Measurements from ENCODE around the gene FBXO3.
"Not testable (repeated sequence)": the region's sequence is repeated elsewhere in the genome, so short reads cannot be mapped to it uniquely, and the experiment has no call there.

FBXO3 gene, protein sequence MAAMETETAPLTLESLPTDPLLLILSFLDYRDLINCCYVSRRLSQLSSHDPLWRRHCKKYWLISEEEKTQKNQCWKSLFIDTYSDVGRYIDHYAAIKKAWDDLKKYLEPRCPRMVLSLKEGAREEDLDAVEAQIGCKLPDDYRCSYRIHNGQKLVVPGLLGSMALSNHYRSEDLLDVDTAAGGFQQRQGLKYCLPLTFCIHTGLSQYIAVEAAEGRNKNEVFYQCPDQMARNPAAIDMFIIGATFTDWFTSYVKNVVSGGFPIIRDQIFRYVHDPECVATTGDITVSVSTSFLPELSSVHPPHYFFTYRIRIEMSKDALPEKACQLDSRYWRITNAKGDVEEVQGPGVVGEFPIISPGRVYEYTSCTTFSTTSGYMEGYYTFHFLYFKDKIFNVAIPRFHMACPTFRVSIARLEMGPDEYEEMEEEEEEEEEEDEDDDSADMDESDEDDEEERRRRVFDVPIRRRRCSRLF

DNA sequence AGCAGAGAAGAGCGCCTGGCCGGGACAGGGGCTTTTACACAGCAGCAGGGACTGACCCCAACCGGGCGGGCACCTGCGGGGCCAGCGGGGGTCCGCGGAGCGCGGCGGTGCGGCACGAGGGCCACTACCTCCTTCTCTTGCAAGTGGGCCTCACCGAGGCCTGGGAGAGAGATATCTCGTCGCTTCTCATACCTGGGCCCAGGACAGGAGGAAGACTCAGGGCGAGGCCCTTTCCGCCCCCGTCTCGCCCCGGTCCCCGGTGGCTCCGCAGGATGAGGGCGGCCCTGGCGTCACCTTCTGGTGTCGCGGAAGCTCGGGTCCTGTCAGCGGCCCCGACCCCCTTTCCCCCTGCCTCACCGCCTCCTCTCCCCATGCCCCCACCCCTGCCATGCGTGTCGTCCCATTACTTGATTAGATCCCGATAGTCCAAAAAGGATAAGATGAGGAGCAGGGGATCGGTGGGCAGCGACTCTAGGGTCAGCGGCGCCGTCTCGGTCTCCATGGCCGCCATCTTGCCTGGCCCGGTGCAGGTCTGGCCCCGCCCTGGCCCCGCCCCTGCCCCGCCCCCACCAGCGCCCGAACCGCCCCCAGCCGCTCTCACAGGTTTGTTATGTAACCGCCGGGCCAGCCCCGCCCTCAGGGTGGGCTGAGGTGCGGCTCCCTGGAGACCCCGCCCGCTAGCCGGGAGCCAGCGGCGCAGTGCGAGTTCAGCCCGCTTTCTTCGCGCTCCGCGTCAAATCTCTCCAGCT is at the start of gene FBXO3:
TSS of gene FBXO3 (minus strand) at position 534 of the 749 bp plus-strand sequence. CDS start at position 511, 23 bp downstream.
- CTCF ChIA-PET, result interaction anchor here (0.8 to 1.2 kb wide), 2 partner anchors 35 to 58 kb away, joined by 3 to 5 read pairs; no protein-coding TSS in a partner anchor
- peak; percentile 90 for DNase-seq
- H3K4me3 Mint-ChIP-seq, result peak within 1 kb of the TSS; percentile 93
- no peaks in the 10 kb centered on the region for H3K9me3 Mint-ChIP-seq
- peak within 1 kb of the TSS; percentile 94 for H3K27ac Mint-ChIP-seq
- peaks cover 13% of the 10 kb centered on the region for H3K36me3 Mint-ChIP-seq
- H3K4me1 Mint-ChIP-seq, result peaks cover 32% of the 10 kb centered on the region
- H3K27me3 Mint-ChIP-seq, result peaks cover 43% of the 10 kb centered on the region

- not testable (repeated sequence) for H3K4me1 Mint-ChIP-seq, DNase-seq, H3K36me3 Mint-ChIP-seq, H3K27ac Mint-ChIP-seq, H3K9me3 Mint-ChIP-seq, H3K4me3 Mint-ChIP-seq
- CTCF ChIA-PET, result interaction anchor here (2.1 kb wide), 1 partner anchor 15 kb away, joined by 7 read pairs; no protein-coding TSS in a partner anchor
- H3K27me3 Mint-ChIP-seq, result peaks cover 34% of the 10 kb centered on the region
Measured at GRCh38 chr11:33822981-33823380, 48.7 kb upstream of the FBXO3 start.

- no peak for DNase-seq
- Mint-ChIP-seq H3K4me3 (no peak overlapping the region), H3K27me3 (peaks cover 28% of the 10 kb centered on the region), H3K4me1 (no peaks in the 10 kb centered on the region), H3K27ac (no peak overlapping the region), H3K9me3 (no peaks in the 10 kb centered on the region), H3K36me3 (no peaks in the 10 kb centered on the region)
- CTCF ChIA-PET, result interaction anchor here (0.6 kb wide), 1 partner anchor 14 kb away, joined by 3 read pairs; no protein-coding TSS in a partner anchor
Measured at GRCh38 chr11:33819278-33820035, 45.1 kb upstream of the FBXO3 start.

DNA sequence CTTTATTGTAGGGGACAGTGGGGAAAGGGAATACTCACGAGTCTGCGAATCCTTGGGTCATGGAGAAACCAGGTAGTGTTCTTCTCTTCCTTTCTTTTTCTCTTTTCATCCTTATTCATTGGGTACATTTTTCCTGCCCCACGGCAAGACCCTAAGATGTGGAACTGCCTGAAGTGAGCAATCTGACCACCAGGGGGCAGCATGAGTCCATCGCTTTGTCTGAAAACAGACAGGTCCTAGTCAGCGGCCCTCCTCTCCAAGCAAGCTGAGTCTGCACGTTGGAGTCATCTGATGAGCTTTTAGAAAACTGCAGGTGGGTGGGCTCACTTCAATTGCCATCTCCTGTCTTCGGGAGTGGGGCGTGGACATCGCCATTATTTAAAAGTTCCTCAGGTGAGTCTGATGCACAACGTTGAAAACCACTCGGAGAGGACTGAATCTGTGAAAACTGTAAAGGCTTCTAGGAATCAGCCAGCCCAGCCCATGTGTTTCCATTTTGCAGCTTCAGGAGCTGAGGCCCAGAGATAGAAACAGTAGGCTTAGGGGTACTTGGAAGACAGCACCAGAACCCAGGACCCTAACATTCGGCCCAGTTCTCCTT is 34.0 kb upstream of the FBXO3 start:
- H3K27me3 Mint-ChIP-seq, result peaks cover 47% of the 10 kb centered on the region
- CTCF ChIA-PET, result interaction anchor here (0.6 to 7.1 kb wide), 13 partner anchors 8 to 684 kb away, joined by 3 to 57 read pairs (median 5); no protein-coding TSS in a partner anchor
- H3K9me3 Mint-ChIP-seq, result no peaks in the 10 kb centered on the region
- no peak overlapping the region for H3K4me3 Mint-ChIP-seq
- no peaks in the 10 kb centered on the region for H3K4me1 Mint-ChIP-seq
- DNase-seq, result peak; percentile 89
- H3K36me3 Mint-ChIP-seq, result no peaks in the 10 kb centered on the region
- H3K27ac Mint-ChIP-seq, result no peak overlapping the region

DNA sequence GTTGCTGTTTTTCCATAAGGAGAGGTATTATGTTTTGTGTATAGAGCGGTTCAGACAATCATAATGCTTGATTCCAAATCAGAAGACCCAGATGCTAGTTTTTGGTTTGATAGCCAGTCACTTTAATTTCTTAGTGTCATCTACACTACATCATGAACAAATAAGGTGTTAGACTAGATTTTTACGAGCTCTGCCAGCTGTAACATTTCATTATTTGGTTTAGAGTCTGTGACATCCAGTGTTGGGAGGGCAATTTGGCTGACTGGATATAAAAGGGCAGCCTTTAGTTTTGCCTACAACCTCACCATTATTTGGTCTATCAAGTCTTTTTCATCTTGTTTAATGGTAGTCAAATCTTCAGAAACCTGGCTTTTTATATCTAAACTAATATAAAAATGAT is 30.2 kb upstream of the FBXO3 start:
- H3K27ac Mint-ChIP-seq, result no peak overlapping the region
- no peak overlapping the region for H3K4me3 Mint-ChIP-seq
- H3K27me3 Mint-ChIP-seq, result peaks cover 74% of the 10 kb centered on the region
- DNase-seq, result no peak
- CTCF ChIA-PET, result interaction anchor here (0.7 to 7.1 kb wide), 5 partner anchors 10 to 183 kb away, joined by 3 to 57 read pairs (median 3); no protein-coding TSS in a partner anchor
- no peaks in the 10 kb centered on the region for H3K36me3 Mint-ChIP-seq
- H3K4me1 Mint-ChIP-seq, result no peaks in the 10 kb centered on the region
- no peaks in the 10 kb centered on the region for H3K9me3 Mint-ChIP-seq

DNA sequence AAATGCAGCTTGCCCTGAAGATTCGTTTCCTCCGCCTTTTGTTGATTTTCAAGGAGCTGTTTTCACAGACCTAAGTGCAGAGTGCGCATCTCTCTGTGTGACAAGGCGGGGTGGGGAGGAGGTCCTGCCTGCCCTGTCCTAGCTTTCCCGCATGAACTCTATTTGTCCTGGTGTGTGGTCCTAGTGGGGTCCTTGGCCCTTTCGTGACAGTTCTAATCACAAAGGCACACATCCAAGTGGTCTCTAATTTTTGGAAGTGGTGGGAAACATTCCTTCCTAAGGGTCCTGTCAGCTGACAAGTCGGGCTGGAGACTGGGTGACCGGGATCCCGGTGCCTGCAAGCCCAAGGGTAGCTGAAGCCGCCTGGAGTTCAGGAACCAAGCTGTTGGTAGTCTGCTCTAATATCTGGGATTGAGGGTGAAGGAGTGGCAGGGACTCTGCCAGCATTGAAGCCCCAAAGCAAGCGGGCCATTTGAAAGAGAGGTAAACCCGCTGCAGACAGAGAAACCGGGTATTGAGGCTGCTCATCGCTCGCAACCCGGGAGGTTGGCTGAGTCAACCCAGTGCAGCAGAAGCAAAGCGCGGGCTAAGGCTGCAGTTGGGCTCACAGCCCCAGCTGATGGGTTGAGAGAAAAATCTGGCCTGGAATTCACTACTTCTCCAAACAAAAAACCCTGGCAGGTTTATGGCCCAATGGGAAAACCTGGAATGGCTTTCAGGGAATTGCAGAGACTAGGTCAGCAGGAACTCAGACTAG is 28.1 kb upstream of the FBXO3 start:
- no peak for DNase-seq
- no peaks in the 10 kb centered on the region for H3K4me1 Mint-ChIP-seq
- H3K27ac Mint-ChIP-seq, result no peak overlapping the region
- H3K27me3 Mint-ChIP-seq, result peaks cover 66% of the 10 kb centered on the region
- H3K4me3 Mint-ChIP-seq, result no peak overlapping the region
- CTCF ChIA-PET, result interaction anchor here (1.0 kb wide), 1 partner anchor 9 kb away, joined by 3 read pairs; no protein-coding TSS in a partner anchor
- H3K36me3 Mint-ChIP-seq, result no peaks in the 10 kb centered on the region
- H3K9me3 Mint-ChIP-seq, result no peaks in the 10 kb centered on the region

- Mint-ChIP-seq H3K27ac (no peak overlapping the region), H3K9me3 (no peaks in the 10 kb centered on the region), H3K4me1 (no peaks in the 10 kb centered on the region), H3K4me3 (no peak overlapping the region), H3K36me3 (no peaks in the 10 kb centered on the region), H3K27me3 (peaks cover 66% of the 10 kb centered on the region)
- CTCF ChIA-PET, result no interaction called here
- DNase-seq, result no peak
Measured at GRCh38 chr11:33801821-33802193, 27.5 kb upstream of the FBXO3 start.

GRCh38 chr11:33797879-33798278 is 23.6 kb upstream of the FBXO3 start:
- Mint-ChIP-seq H3K27me3 (peaks cover 65% of the 10 kb centered on the region), H3K9me3 (no peaks in the 10 kb centered on the region), H3K36me3 (no peaks in the 10 kb centered on the region), H3K27ac (no peak overlapping the region), H3K4me1 (no peaks in the 10 kb centered on the region), H3K4me3 (no peak overlapping the region)
- CTCF ChIA-PET, result no interaction called here
- no peak for DNase-seq

DNA sequence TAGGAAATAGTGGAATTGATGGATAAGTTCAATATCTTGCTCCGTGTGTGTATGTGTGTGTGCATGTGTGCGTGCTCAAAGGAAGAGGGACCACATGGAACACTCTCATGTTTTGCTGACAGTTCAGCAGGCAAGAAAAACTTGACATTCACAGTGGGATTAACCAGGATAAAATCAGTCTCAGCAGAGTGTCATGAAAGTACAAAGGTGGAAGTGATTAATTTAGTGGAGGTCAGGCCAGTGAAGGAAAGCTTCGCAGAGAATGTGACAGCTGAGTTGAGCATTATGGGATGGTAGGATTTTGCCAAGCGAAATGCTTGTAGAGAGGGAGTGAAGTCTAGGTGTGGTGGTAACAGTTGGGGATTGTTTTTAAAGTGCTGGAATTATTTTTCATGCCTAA is 15.7 kb upstream of the FBXO3 start:
- H3K4me3 Mint-ChIP-seq, result no peak overlapping the region
- peaks cover 45% of the 10 kb centered on the region for H3K27me3 Mint-ChIP-seq
- no peaks in the 10 kb centered on the region for H3K9me3 Mint-ChIP-seq
- no peak for DNase-seq
- CTCF ChIA-PET, result no interaction called here
- H3K27ac Mint-ChIP-seq, result no peak overlapping the region
- H3K36me3 Mint-ChIP-seq, result no peaks in the 10 kb centered on the region
- H3K4me1 Mint-ChIP-seq, result peaks cover 5% of the 10 kb centered on the region

DNA sequence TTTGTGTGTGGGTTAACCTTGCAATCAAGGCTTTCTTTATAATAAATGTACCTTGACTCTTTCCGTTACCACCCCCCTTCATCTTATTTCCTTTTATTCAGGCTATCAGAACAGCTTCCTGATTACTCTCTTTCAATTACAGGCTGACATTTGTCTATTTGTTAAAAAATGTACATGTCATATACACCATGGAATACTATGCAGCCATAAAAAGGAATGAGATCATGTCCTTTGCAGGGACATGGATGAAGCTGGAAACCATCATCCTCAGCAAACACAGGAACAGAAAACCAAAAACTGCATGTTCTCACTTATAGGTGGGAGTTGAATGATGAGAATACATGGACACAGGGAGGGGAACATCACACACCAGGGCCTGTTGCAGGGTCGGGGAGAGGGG is 13.8 kb upstream of the FBXO3 start:
- H3K4me3 Mint-ChIP-seq, DNase-seq, H3K36me3 Mint-ChIP-seq, H3K27ac Mint-ChIP-seq, H3K4me1 Mint-ChIP-seq, H3K9me3 Mint-ChIP-seq, CTCF ChIA-PET: not testable (repeated sequence)
- peaks cover 52% of the 10 kb centered on the region for H3K27me3 Mint-ChIP-seq

DNA sequence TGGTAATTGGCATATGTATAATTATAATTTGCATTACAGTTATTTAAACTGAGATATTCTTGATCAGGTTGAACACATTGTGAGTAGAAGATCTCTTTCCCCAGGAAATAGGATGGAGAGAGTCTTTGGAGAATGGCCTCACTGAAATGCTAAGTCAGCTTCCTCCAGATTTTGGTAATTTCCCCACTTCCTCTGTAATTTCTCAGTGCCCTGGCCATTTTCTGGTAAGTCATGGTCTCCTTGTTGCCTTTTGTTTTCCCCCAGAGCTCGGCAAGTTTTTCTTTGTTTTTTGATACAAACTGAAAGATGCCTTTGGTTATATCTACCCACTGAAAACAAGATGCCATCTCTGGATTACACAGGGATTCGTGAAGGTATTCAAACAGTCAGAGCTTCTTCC is 12.8 kb upstream of the FBXO3 start:
- H3K27me3 Mint-ChIP-seq, result peaks cover 51% of the 10 kb centered on the region
- no peaks in the 10 kb centered on the region for H3K36me3 Mint-ChIP-seq
- no peak overlapping the region for H3K4me3 Mint-ChIP-seq
- CTCF ChIA-PET, result no interaction called here
- no peaks in the 10 kb centered on the region for H3K9me3 Mint-ChIP-seq
- H3K27ac Mint-ChIP-seq, result no peak overlapping the region
- no peak for DNase-seq
- peaks cover 5% of the 10 kb centered on the region for H3K4me1 Mint-ChIP-seq

DNA sequence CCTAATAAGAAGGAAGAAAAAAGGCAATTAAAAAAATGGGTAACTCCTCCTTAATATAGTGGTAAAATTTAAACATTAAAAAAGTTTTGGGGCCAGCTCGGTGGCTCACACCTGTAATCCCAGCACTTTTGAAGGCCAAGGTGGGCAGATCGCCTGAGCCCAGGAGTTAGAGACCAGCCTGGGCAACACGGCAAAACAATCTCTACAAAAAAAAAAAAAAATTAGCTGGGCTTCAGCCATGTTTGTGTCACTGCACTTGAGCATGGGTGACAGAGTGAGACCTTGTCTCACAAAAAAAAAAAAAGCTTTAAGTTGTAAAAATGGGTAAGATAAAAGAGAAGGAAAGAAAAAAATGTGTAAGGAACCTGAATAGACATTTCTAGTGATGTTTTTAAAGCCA is 11.3 kb upstream of the FBXO3 start:
- H3K4me3 Mint-ChIP-seq, result no peak overlapping the region

GRCh38 chr11:33779849-33780528 is 5.7 kb upstream of the FBXO3 start:
- H3K9me3 Mint-ChIP-seq, result no peaks in the 10 kb centered on the region
- DNase-seq, result no peak
- H3K27me3 Mint-ChIP-seq, result peaks cover 80% of the 10 kb centered on the region
- H3K4me3 Mint-ChIP-seq, result no peak overlapping the region
- H3K36me3 Mint-ChIP-seq, result no peaks in the 10 kb centered on the region
- peaks cover 12% of the 10 kb centered on the region for H3K4me1 Mint-ChIP-seq
- CTCF ChIA-PET, result no interaction called here
- no peak overlapping the region for H3K27ac Mint-ChIP-seq

More for the DNA sequence above, 11.3 kb upstream of the FBXO3 start:
- H3K4me1 Mint-ChIP-seq, result peaks cover 5% of the 10 kb centered on the region
- H3K9me3 Mint-ChIP-seq, result no peaks in the 10 kb centered on the region
- H3K27ac Mint-ChIP-seq, result no peak overlapping the region
- peaks cover 47% of the 10 kb centered on the region for H3K27me3 Mint-ChIP-seq
- no peaks in the 10 kb centered on the region for H3K36me3 Mint-ChIP-seq
- CTCF ChIA-PET, result no interaction called here
- DNase-seq, result no peak
